Measurements from ENCODE around the gene ANXA11.

DNA sequence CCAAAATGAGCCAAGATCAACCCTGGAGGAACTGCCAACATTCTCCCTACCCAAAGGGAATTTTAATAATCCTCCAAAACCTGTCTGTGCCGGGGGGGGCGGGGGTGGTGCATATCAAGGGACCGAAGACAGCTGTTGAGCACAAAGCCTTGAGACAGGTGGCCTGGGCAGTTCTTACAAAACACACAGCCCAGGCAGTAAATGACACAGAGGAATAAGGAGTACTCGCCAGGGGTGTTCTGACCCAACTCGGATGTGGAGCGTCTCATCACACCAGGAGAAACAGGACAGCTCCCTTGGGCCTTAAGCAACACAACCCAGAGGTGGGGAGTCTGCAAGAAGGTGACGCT, 37.2 kb downstream of the ANXA11 start:
- TF ChIP-seq, protein P1, sequence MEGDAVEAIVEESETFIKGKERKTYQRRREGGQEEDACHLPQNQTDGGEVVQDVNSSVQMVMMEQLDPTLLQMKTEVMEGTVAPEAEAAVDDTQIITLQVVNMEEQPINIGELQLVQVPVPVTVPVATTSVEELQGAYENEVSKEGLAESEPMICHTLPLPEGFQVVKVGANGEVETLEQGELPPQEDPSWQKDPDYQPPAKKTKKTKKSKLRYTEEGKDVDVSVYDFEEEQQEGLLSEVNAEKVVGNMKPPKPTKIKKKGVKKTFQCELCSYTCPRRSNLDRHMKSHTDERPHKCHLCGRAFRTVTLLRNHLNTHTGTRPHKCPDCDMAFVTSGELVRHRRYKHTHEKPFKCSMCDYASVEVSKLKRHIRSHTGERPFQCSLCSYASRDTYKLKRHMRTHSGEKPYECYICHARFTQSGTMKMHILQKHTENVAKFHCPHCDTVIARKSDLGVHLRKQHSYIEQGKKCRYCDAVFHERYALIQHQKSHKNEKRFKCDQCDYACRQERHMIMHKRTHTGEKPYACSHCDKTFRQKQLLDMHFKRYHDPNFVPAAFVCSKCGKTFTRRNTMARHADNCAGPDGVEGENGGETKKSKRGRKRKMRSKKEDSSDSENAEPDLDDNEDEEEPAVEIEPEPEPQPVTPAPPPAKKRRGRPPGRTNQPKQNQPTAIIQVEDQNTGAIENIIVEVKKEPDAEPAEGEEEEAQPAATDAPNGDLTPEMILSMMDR (conservative IDR thresholded peaks at IDR 0.05; ENCODE audit: low read depth, low read length) = no peak
- no peak for TF ChIP-seq EZH2phosphoT487 (IDR thresholded peaks at IDR 0.05; ENCODE audit: borderline replicate concordance, low read length)

Data from PC-3 (cell line).